GM12878 (cell line): ENCODE results near the gene SLC43A3.

Source experiments
- CBFB ChIP-seq: IDR thresholded peaks from 2 replicates; pipeline ENCODE4 v1.6.1; 2016; ENCODE audit warnings: antibody characterized with exemption, low read depth
- CTCF ChIP-seq, 3 experiments: IDR thresholded peaks in 2 of 3; conservative IDR thresholded peaks in 1 of 3; 2 replicates each; pipeline ENCODE4 v1.5.1; 2011; ENCODE audit warnings: low read depth in 3 of 3, low read length in 3 of 3, mild to moderate bottlenecking in 3 of 3, control low read depth in 2 of 3, moderate library complexity in 2 of 3, inconsistent platforms in 1 of 3, mixed read lengths in 1 of 3; ENCODE audit not compliant: control insufficient read depth in 2 of 3, insufficient read depth in 1 of 3; ENCODE audit errors: extremely low read depth in 1 of 3
- EP300 ChIP-seq, 2 experiments: fragments of 150-350 bp in 1 of 2; IDR thresholded peaks; 2 replicates each; pipeline ENCODE4 v1.6.1; 2011 to 2012; ENCODE audit warnings: low read depth in 2 of 2, low read length in 2 of 2, borderline replicate concordance in 1 of 2, improper control_type of control experiment in 1 of 2, inconsistent platforms in 1 of 2; ENCODE audit not compliant: control insufficient read depth in 1 of 2
- HDAC2 ChIP-seq: fragments of 200-600 bp; sonication (generic); IDR thresholded peaks from 2 replicates; pipeline ENCODE4 v1.6.1; 2017
- KDM1A ChIP-seq: fragments of 200-600 bp; sonication (generic); IDR thresholded peaks from 2 replicates; pipeline ENCODE4 v1.6.1; 2016; ENCODE audit warnings: borderline replicate concordance
- NR2C2 ChIP-seq: IDR thresholded peaks from 2 replicates; pipeline ENCODE4 v1.6.1; 2011; ENCODE audit warnings: borderline replicate concordance, low read depth; ENCODE audit not compliant: control insufficient read depth, insufficient read length
- PAX5 ChIP-seq: IDR thresholded peaks from 2 replicates; pipeline ENCODE4 v1.6.1; 2011; ENCODE audit warnings: low read depth, low read length, borderline replicate concordance
- POLR2A ChIP-seq: IDR thresholded peaks from 2 replicates; pipeline ENCODE4 v1.6.1; 2011; ENCODE audit warnings: low read depth, mild to moderate bottlenecking, low read length
- TAF1 ChIP-seq: IDR thresholded peaks from 2 replicates; pipeline ENCODE4 v1.6.1; 2011; ENCODE audit warnings: mild to moderate bottlenecking, low read depth, low read length, borderline replicate concordance
- USF1 ChIP-seq: IDR thresholded peaks from 2 replicates; pipeline ENCODE4 v1.6.1; 2011; ENCODE audit warnings: borderline replicate concordance, low read depth, mild to moderate bottlenecking, moderate library complexity, mixed read lengths, low read length; ENCODE audit not compliant: insufficient read depth; ENCODE audit errors: extremely low read length
- ZBTB11 ChIP-seq: fragments of 450-650 bp; formaldehyde crosslinking; IDR thresholded peaks from 2 replicates; pipeline ENCODE4 v1.5.0; 2022; ENCODE audit warnings: mild to moderate bottlenecking, missing genetic modification characterization
- ZNF217 ChIP-seq: fragments of 450-650 bp; IDR thresholded peaks from 2 replicates; pipeline ENCODE4 v1.6.1; 2017; ENCODE audit warnings: antibody characterized with exemption, mild to moderate bottlenecking
- TF ChIP-seq, protein P1 (sequence below): fragments of 450-650 bp; IDR thresholded peaks from 2 replicates; pipeline ENCODE4 v1.6.1; 2016; ENCODE audit warnings: mild to moderate bottlenecking, moderate library complexity, borderline replicate concordance

GRCh38 chr11:57407941-57408475, 18.9 kb downstream of the SLC43A3 start:
- no peak for TF ChIP-seq HDAC2
- no peak for TF ChIP-seq NR2C2
- no peak for TF ChIP-seq USF1
- no peak for TF ChIP-seq POLR2A
- no peak for TF ChIP-seq TAF1
- TF ChIP-seq KDM1A: no peak
- TF ChIP-seq CBFB: no peak
- no peak for TF ChIP-seq ZBTB11 (CRISPR knock-in tag)
- no peak for TF ChIP-seq CTCF (IDR thresholded peaks at IDR 0.05 in 2 of 3, conservative IDR thresholded peaks at IDR 0.05 in 1 of 3; ENCODE audit: control insufficient read depth in 2 of 3, extremely low read depth in 1 of 3, insufficient read depth in 1 of 3, low read depth in 3 of 3, low read length in 3 of 3)
- TF ChIP-seq, protein P1, sequence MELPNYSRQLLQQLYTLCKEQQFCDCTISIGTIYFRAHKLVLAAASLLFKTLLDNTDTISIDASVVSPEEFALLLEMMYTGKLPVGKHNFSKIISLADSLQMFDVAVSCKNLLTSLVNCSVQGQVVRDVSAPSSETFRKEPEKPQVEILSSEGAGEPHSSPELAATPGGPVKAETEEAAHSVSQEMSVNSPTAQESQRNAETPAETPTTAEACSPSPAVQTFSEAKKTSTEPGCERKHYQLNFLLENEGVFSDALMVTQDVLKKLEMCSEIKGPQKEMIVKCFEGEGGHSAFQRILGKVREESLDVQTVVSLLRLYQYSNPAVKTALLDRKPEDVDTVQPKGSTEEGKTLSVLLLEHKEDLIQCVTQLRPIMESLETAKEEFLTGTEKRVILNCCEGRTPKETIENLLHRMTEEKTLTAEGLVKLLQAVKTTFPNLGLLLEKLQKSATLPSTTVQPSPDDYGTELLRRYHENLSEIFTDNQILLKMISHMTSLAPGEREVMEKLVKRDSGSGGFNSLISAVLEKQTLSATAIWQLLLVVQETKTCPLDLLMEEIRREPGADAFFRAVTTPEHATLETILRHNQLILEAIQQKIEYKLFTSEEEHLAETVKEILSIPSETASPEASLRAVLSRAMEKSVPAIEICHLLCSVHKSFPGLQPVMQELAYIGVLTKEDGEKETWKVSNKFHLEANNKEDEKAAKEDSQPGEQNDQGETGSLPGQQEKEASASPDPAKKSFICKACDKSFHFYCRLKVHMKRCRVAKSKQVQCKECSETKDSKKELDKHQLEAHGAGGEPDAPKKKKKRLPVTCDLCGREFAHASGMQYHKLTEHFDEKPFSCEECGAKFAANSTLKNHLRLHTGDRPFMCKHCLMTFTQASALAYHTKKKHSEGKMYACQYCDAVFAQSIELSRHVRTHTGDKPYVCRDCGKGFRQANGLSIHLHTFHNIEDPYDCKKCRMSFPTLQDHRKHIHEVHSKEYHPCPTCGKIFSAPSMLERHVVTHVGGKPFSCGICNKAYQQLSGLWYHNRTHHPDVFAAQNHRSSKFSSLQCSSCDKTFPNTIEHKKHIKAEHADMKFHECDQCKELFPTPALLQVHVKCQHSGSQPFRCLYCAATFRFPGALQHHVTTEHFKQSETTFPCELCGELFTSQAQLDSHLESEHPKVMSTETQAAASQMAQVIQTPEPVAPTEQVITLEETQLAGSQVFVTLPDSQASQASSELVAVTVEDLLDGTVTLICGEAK: no peak
- no peak for TF ChIP-seq PAX5
- no peak for TF ChIP-seq EP300 (IDR thresholded peaks at IDR 0.05; ENCODE audit: borderline replicate concordance in 1 of 2, control insufficient read depth in 1 of 2, low read depth in 2 of 2, low read length in 2 of 2)
- no peak for TF ChIP-seq ZNF217
